Fibroblast of lung (primary cell): ENCODE results near the gene LPP. TPM values are rescaled to one million over a fixed set of nuclear protein-coding genes. Genes with fewer than 3 reads are reported as not detected.
A peak's percentile ranks its signal among the peaks of the same experiment; 100 is the strongest.

Source experiments
- DNase-seq, 2 donors: peaks; one replicate each; pipeline versions ENCODE4 v3.0.0 to v3.0.0-alpha.2; 2010; ENCODE audit warnings: low read depth in 2 of 2
- H2AFZ ChIP-seq: 2 replicates; pipeline ENCODE4 v1.5.1; 2012; ENCODE audit warnings: low read length, control low read depth, inconsistent platforms
- H3K27ac ChIP-seq: 2 replicates; pipeline ENCODE4 v1.5.1; 2011; ENCODE audit warnings: low read length, control low read depth; ENCODE audit not compliant: insufficient read depth
- H3K27me3 ChIP-seq: 2 replicates; pipeline ENCODE4 v1.5.1; 2011; ENCODE audit warnings: mild to moderate bottlenecking, low read length; ENCODE audit not compliant: control insufficient read depth, insufficient read depth
- H3K36me3 ChIP-seq: 2 replicates; pipeline ENCODE4 v1.5.1; 2011; ENCODE audit warnings: low read length; ENCODE audit not compliant: control insufficient read depth, insufficient read depth
- H3K4me1 ChIP-seq: 2 replicates; pipeline ENCODE4 v1.5.1; 2011; ENCODE audit warnings: low read length; ENCODE audit not compliant: control insufficient read depth, insufficient read depth; ENCODE audit errors: extremely low read depth
- H3K4me2 ChIP-seq: 2 replicates; pipeline ENCODE4 v1.5.1; 2011; ENCODE audit warnings: low read length, control low read depth; ENCODE audit not compliant: insufficient read depth; ENCODE audit errors: extremely low read depth
- H3K4me3 ChIP-seq, 4 experiments: fragments of 200-600 bp in 1 of 4; sonication (generic) in 1 of 4; replicated peaks in 1 of 4; 2 replicates each; pipeline ENCODE4 v1.5.1; 2011 to 2016; ENCODE audit warnings: low read length in 4 of 4, low read depth in 3 of 4, mild to moderate bottlenecking in 3 of 4, control low read depth in 2 of 4, inconsistent platforms in 1 of 4, mixed read lengths in 1 of 4; ENCODE audit not compliant: insufficient read depth in 1 of 4; ENCODE audit errors: control extremely low read depth in 1 of 4
- H3K79me2 ChIP-seq: 2 replicates; pipeline ENCODE4 v1.5.1; 2012; ENCODE audit warnings: mild to moderate bottlenecking, low read length, inconsistent platforms; ENCODE audit not compliant: control insufficient read depth, insufficient read depth
- H3K9ac ChIP-seq: 2 replicates; pipeline ENCODE4 v1.5.1; 2011; ENCODE audit warnings: mild to moderate bottlenecking, low read length, control low read depth; ENCODE audit not compliant: insufficient read depth
- H3K9me3 ChIP-seq: 2 replicates; pipeline ENCODE4 v1.5.1; 2012; ENCODE audit warnings: low read depth, low read length; ENCODE audit not compliant: control insufficient read depth, insufficient read depth
- H4K20me1 ChIP-seq: 2 replicates; pipeline ENCODE4 v1.5.1; 2011; ENCODE audit warnings: low read length; ENCODE audit not compliant: control insufficient read depth, insufficient read depth; ENCODE audit errors: extremely low read depth
- EZH2 ChIP-seq: IDR thresholded peaks from 2 replicates; pipeline ENCODE4 v1.5.1; 2012; ENCODE audit warnings: low read length, control low read depth, mild to moderate bottlenecking; ENCODE audit errors: missing control alignments
- polyA plus RNA-seq, 2 donors: library from polyadenylated mRNA; depleted of rRNA in 1 of 2; stranded (reverse) in 1 of 2; unstranded in 1 of 2; fragments of >200 nt; gene quantifications; 2 replicates each; pipeline ENCODE4 v1.2.1, GENCODE V29; 2011 to 2012; ENCODE audit warnings: missing spikeins in 1 of 2
- total RNA-seq: library from RNA; depleted of rRNA; stranded (reverse); fragments of >200 nt; gene quantifications from 2 replicates; pipeline ENCODE4 v1.2.1, GENCODE V29; 2014
- TF ChIP-seq, protein P1 (sequence below), 2 donors: IDR thresholded peaks in 1 of 2; conservative IDR thresholded peaks in 1 of 2; 1 replicate in 1 of 2; 2 replicates in 1 of 2; pipeline ENCODE4 v1.5.1; 2011 to 2012; ENCODE audit warnings: low read length in 2 of 2, control low read depth in 1 of 2, inconsistent platforms in 1 of 2, low read depth in 1 of 2, mild to moderate bottlenecking in 1 of 2

Gene LPP
- total and polyA plus RNA-seq, 2 donors (not counting 1 experiment from before 2014, with no cell fraction given): 69.0 to 124 TPM

DNA sequence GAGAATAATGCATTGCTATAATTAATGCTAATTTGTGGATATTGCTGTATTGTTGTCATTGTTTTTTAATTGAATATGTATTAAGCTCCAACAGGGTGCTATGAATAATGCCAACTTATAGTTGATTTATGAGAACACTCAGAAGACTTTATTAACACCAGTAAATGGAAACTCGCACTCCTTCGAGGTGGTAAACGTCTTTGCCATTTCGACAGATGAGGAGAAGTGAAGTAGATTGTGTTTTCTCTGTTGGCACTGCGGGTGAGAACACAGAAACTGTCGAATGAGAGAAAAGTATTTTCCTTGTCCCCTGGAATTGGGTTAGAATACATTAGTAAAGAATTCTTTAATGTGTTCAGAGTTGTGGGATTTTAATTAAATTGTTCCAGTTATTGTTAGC is 354.5 kb downstream of the LPP start:
- no peaks in the 10 kb centered on the region for H3K9me3 ChIP-seq
- no peak overlapping the region for H3K9ac ChIP-seq
- no peak overlapping the region for H3K27ac ChIP-seq
- H2AFZ ChIP-seq: no peak overlapping the region
- H3K4me3 ChIP-seq: no peak overlapping the region
- H4K20me1 ChIP-seq: no peaks in the 10 kb centered on the region
- no peak for TF ChIP-seq EZH2
- TF ChIP-seq, protein P1, sequence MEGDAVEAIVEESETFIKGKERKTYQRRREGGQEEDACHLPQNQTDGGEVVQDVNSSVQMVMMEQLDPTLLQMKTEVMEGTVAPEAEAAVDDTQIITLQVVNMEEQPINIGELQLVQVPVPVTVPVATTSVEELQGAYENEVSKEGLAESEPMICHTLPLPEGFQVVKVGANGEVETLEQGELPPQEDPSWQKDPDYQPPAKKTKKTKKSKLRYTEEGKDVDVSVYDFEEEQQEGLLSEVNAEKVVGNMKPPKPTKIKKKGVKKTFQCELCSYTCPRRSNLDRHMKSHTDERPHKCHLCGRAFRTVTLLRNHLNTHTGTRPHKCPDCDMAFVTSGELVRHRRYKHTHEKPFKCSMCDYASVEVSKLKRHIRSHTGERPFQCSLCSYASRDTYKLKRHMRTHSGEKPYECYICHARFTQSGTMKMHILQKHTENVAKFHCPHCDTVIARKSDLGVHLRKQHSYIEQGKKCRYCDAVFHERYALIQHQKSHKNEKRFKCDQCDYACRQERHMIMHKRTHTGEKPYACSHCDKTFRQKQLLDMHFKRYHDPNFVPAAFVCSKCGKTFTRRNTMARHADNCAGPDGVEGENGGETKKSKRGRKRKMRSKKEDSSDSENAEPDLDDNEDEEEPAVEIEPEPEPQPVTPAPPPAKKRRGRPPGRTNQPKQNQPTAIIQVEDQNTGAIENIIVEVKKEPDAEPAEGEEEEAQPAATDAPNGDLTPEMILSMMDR (conservative IDR thresholded peaks at IDR 0.05 in 1 of 2, IDR thresholded peaks at IDR 0.05 in 1 of 2; ENCODE audit: low read depth in 1 of 2, low read length in 2 of 2): no peak
- peaks cover 10% of the 10 kb centered on the region for H3K79me2 ChIP-seq
- DNase-seq: no peak
- peaks cover 6% of the 10 kb centered on the region for H3K4me1 ChIP-seq
- H3K36me3 ChIP-seq: no peaks in the 10 kb centered on the region
- no peak overlapping the region for H3K4me2 ChIP-seq
- no peaks in the 10 kb centered on the region for H3K27me3 ChIP-seq

- H3K79me2 ChIP-seq: peaks cover 10% of the 10 kb centered on the region
- no peak overlapping the region for H3K4me3 ChIP-seq
- TF ChIP-seq EZH2: no peak
- TF ChIP-seq, protein P1 (conservative IDR thresholded peaks at IDR 0.05 in 1 of 2, IDR thresholded peaks at IDR 0.05 in 1 of 2; ENCODE audit: low read depth in 1 of 2, low read length in 2 of 2): no peak
- no peaks in the 10 kb centered on the region for H4K20me1 ChIP-seq
- DNase-seq: no peak
- H2AFZ ChIP-seq: no peak overlapping the region
- no peaks in the 10 kb centered on the region for H3K27me3 ChIP-seq
- H3K4me1 ChIP-seq: peaks cover 6% of the 10 kb centered on the region
- H3K36me3 ChIP-seq: no peaks in the 10 kb centered on the region
- no peaks in the 10 kb centered on the region for H3K9me3 ChIP-seq
- H3K4me2 ChIP-seq: no peak overlapping the region
- H3K27ac ChIP-seq: no peak overlapping the region
- H3K9ac ChIP-seq: no peak overlapping the region
Observed at GRCh38 chr3:188509316-188509715, 355.4 kb downstream of the LPP start.

GRCh38 chr3:188510366-188510765 is 356.4 kb downstream of the LPP start:
- DNase-seq: peak; percentile 87 to 95
- H3K9ac ChIP-seq: no peak overlapping the region
- no peak for TF ChIP-seq EZH2
- TF ChIP-seq, protein P1 (conservative IDR thresholded peaks at IDR 0.05 in 1 of 2, IDR thresholded peaks at IDR 0.05 in 1 of 2; ENCODE audit: low read depth in 1 of 2, low read length in 2 of 2): no peak
- no peak overlapping the region for H2AFZ ChIP-seq
- H3K79me2 ChIP-seq: peaks cover 11% of the 10 kb centered on the region
- no peaks in the 10 kb centered on the region for H3K36me3 ChIP-seq
- H3K9me3 ChIP-seq: no peaks in the 10 kb centered on the region
- H3K27ac ChIP-seq: peak overlapping the region; percentile 46
- no peak overlapping the region for H3K4me3 ChIP-seq
- peaks cover 6% of the 10 kb centered on the region for H3K4me1 ChIP-seq
- H3K27me3 ChIP-seq: no peaks in the 10 kb centered on the region
- no peak overlapping the region for H3K4me2 ChIP-seq
- H4K20me1 ChIP-seq: no peaks in the 10 kb centered on the region
